HG02943 (cell line): ENCODE results near the gene LSM7.
A peak's percentile ranks its signal among the peaks of the same experiment; 100 is the strongest.

Experiments used
- ATAC-seq: cut with Tn5 transposase; IDR thresholded peaks from one replicate; pipeline ENCODE4 v1.9.1; 2021; ENCODE audit warnings: mild to moderate bottlenecking, low read depth, moderate library complexity; ENCODE audit not compliant: unreplicated experiment

LSM7 gene

GRCh38 chr19:2328401-2329148 lies at the start of gene LSM7, which contains the start of gene SPPL2B:
LSM7 (minus strand) TSS chr19:2328586; CDS start chr19:2328566, 20 bp downstream.
SPPL2B (plus strand) TSS chr19:2328684; CDS start chr19:2328710, 26 bp downstream.
- peak; percentile 43 for ATAC-seq

- no peak for ATAC-seq
These were observed 48.6 kb upstream of the LSM7 start for GRCh38 chr19:2376784-2377519.

- ATAC-seq = no peak
These were observed 47.2 kb upstream of the LSM7 start for GRCh38 chr19:2375353-2376121.

- no peak for ATAC-seq
These were observed 46.4 kb upstream of the LSM7 start for GRCh38 chr19:2374808-2375207.

GRCh38 chr19:2372076-2372612 lies 43.8 kb upstream of the LSM7 start:
- no peak for ATAC-seq

GRCh38 chr19:2371656-2372055 lies 43.3 kb upstream of the LSM7 start:
- ATAC-seq = no peak

GRCh38 chr19:2365201-2365970 lies 37.0 kb upstream of the LSM7 start:
- no peak for ATAC-seq

- no peak for ATAC-seq
These were observed 35.0 kb upstream of the LSM7 start for GRCh38 chr19:2363419-2363818.

GRCh38 chr19:2362970-2363300 lies 34.5 kb upstream of the LSM7 start:
- ATAC-seq = no peak

- no peak for ATAC-seq
These were observed 33.9 kb upstream of the LSM7 start for GRCh38 chr19:2362046-2362969.

- no peak for ATAC-seq
These were observed 33.1 kb upstream of the LSM7 start for GRCh38 chr19:2361246-2362045.

- no peak for ATAC-seq
These were observed 32.4 kb upstream of the LSM7 start for GRCh38 chr19:2360833-2361232.

- no peak for ATAC-seq
These were observed 31.8 kb upstream of the LSM7 start, which contains the start of gene TMPRSS9 for GRCh38 chr19:2359992-2360685. TMPRSS9 (plus strand) TSS chr19:2360265; CDS start chr19:2389786, 29,521 bp downstream.

- ATAC-seq = no peak
These were observed 30.3 kb upstream of the LSM7 start for GRCh38 chr19:2358548-2359173.

- ATAC-seq = no peak
These were observed 29.2 kb upstream of the LSM7 start for GRCh38 chr19:2357279-2358206.

- ATAC-seq = no peak
These were observed 27.8 kb upstream of the LSM7 start for GRCh38 chr19:2356036-2356646.
